Fibroblast of mammary gland (primary cell): ENCODE measurements around the gene ARHGEF17.

Experiments
- DNase-seq: peaks from one replicate; pipeline ENCODE4 v3.0.0-alpha.2; 2010; ENCODE audit warnings: low read depth
- H3K4me3 ChIP-seq: 2 replicates; pipeline ENCODE4 v1.5.1; 2011; ENCODE audit warnings: low read depth, mild to moderate bottlenecking, low read length, moderate library complexity; ENCODE audit not compliant: control insufficient read depth
- CTCF ChIP-seq: conservative IDR thresholded peaks from 2 replicates; pipeline ENCODE4 v1.5.1; 2011; ENCODE audit warnings: low read depth, low read length, inconsistent platforms; ENCODE audit not compliant: control insufficient read depth, insufficient read depth

ARHGEF17 gene

DNA sequence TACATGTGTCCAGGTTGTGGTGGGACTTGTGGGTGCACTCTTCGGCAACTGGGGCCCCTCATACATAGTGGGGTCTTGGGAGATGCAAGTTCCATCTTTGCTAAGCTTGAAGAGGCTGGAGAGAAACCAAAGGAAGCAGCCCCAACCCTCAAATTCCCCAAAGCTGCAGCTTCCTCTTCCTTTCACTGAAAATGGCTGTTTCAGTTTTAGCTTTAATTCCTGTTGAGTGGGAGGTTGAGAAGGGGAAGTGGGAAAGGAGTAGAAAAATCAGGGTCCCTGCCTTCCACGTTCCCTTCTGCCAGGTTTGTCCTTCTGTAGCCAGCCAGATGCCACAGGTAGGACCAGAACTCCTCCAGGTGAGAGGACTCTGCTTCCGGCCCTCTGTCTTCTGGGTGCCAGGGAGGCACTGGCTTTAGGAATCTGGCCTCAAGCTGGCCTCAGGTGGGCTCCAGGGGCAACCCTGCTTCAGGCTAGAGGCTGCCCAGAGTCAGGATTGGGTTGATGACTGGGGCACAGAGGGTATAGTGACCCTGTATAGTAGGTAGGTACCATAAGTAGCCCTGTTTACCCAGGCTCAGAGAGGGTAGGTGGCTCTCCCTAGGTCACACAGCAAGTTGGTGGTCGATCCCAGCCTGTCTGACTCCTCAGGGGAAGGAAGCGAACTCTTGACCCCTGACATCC lies 19.7 kb upstream of the ARHGEF17 start:
- H3K4me3 ChIP-seq = no peak overlapping the region
- TF ChIP-seq CTCF = no peak
- DNase-seq = no peak

DNA sequence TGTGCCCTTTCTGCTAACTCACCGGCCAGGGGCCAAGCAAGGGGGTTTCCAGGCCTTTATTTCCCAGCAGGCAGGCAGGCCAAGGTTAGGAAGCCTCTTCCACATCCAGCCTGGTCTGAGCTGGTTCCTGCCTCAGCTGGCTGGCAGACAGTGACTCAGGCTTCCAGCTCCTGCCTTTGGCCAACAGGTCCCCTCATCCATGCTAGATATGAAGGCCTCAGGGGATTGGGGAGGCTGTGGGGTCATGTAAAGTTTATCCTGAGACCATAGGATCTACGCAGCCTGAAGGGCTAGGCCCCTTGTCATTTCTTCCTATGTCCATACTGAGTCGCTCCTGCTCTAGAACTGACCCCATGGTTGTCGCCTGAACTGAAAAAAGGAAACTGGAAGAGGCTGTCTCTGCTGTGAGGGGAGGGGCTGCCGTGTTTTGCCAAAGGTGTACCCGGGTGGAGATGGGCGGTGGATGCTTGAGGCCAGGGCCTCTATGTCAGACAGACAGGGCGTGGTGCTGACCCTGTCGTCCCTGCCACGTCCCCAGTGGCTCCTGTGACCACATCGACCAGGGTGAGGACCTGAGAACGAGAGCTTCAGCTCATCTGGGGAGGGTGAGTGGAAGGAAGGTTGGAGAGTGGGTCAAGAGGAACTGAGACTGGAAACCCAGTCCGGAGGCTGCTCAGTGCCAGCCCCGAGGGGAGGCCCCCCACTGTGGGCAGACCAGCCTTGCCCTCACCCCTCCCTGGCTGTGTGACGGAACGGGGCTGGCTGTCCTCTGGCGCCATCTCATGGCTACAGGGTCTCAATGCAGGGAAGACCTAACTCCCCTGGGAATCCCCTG lies 19.0 kb upstream of the ARHGEF17 start:
- DNase-seq = peak; percentile 65
- H3K4me3 ChIP-seq = no peak overlapping the region
- peak; percentile 97 for TF ChIP-seq CTCF

GRCh38 chr11:73290536-73290935 lies 17.5 kb upstream of the ARHGEF17 start:
- no peak for TF ChIP-seq CTCF
- no peak for DNase-seq
- no peak overlapping the region for H3K4me3 ChIP-seq

DNA sequence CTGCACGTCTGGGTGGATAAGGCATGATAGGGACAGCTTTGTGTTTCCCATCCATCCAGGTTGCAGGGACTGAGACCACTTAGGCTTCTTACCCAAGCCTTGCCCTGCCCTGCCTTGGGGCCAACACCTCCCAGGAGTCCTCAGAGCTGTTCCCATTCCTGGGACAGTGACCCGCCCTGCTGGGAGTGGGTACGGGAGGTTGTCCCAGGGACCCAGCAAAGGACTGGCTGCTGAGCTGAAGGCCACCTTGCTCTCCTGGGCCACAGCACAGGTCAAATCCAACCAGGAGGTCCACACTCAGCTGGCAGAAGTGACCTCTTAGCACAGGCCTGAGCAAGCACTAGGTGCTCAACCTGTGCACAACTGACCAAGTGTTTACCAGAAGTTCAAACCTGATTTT lies 16.9 kb upstream of the ARHGEF17 start:
- no peak overlapping the region for H3K4me3 ChIP-seq
- TF ChIP-seq CTCF = no peak
- no peak for DNase-seq

GRCh38 chr11:73291781-73292524 lies 16.1 kb upstream of the ARHGEF17 start:
- DNase-seq = peak; percentile 11
- no peak for TF ChIP-seq CTCF
- H3K4me3 ChIP-seq = no peak overlapping the region

- peak; percentile 16 for DNase-seq
- H3K4me3 ChIP-seq = no peak overlapping the region
- no peak for TF ChIP-seq CTCF
Measured at GRCh38 chr11:73292525-73292894, 15.6 kb upstream of the ARHGEF17 start.
